Right cardiac atrium (tissue), 5 donors: Measurements from ENCODE around the gene TMEM140. TPM values are rescaled to one million over a fixed set of nuclear protein-coding genes. Genes with fewer than 3 reads are reported as not detected.
"Not testable (repeated sequence)": the region's sequence is repeated elsewhere in the genome, so short reads cannot be mapped to it uniquely, and the experiment has no call there.

ENCODE experiments used
- ATAC-seq, 2 donors: fragments of 200-7000 bp; cut with Tn5 transposase; one replicate each; pipeline versions ENCODE4 v1.8.0 to v1.9.1; 2020; ENCODE audit warnings: moderate library complexity in 2 of 2, mild to moderate bottlenecking in 1 of 2
- DNase-seq, 3 donors: peaks; one replicate each; pipeline ENCODE4 v3.0.0-alpha.2; 2020
- H3K27ac ChIP-seq: one replicate; pipeline ENCODE4 v1.5.1; 2013; ENCODE audit warnings: mild to moderate bottlenecking, low read length, control low read depth, moderate library complexity
- H3K27me3 ChIP-seq: one replicate; pipeline ENCODE4 v1.6.1; 2013; ENCODE audit not compliant: control insufficient read depth, insufficient read depth
- H3K4me1 ChIP-seq: one replicate; pipeline ENCODE4 v1.6.1; 2013; ENCODE audit warnings: low read length; ENCODE audit not compliant: control insufficient read depth, insufficient read depth
- H3K4me3 ChIP-seq: one replicate; pipeline ENCODE4 v1.5.1; 2013; ENCODE audit warnings: low read length, control low read depth
- H3K9me3 ChIP-seq: one replicate; pipeline ENCODE4 v1.6.1; 2013; ENCODE audit warnings: low read length; ENCODE audit not compliant: control insufficient read depth
- WGBS: extraction: QIAGEN DNeasy Blood & Tissue Kit; methylation state at CpG from one replicate; pipeline ENCODE4 v1.1.7; 2013; 5-methylcytosine and 5-hydroxymethylcytosine counted together
- intact Hi-C, 4 donors: fragments of 100-400 bp; cut with DNase I; formaldehyde crosslinking; loops; one replicate each; pipeline versions ENCODE4 v1.11.0 to v1.14.0; 2022 to 2023
- polyA plus RNA-seq: library from polyadenylated mRNA; stranded (reverse); fragments of 200-250 nt; gene quantifications from one replicate; pipeline ENCODE4 v1.2.3, GENCODE V29; 2013
- total RNA-seq, 4 donors: library from RNA; stranded (reverse); fragmentation: NEBNext Ultra II Directional; extraction: Animal tissue kit (Norgen Biotek cat#: 25700); gene quantifications; one replicate each; pipeline ENCODE4 v1.2.1, GENCODE V29; 2021
- donor health status: healthy with polysubstance abuse.
- donor health status: DM: no; HTN: yes; CAD: no.
- donor health status: DM: no; HTN: no; CAD: no.
- donor health status: DM: no; HTN: yes; CAD: no; lungs with severe emphysema.
- donor health status: DM: yes; HTN: yes; CAD: no.

Gene TMEM140
- total and polyA plus RNA-seq, 5 donors, result 6.3 to 13.3 (median 10.1) TPM

GRCh38 chr7:135167365-135167917 lies 19.6 kb downstream of the TMEM140 start:
- WGBS, result 73% methylated on average over 12 of the region's 12 CpGs
- no peaks in the 10 kb centered on the region for H3K9me3 ChIP-seq
- peaks cover 24% of the 10 kb centered on the region for H3K4me1 ChIP-seq
- no peak overlapping the region for H3K4me3 ChIP-seq
- no peak for DNase-seq
- no peaks in the 10 kb centered on the region for H3K27me3 ChIP-seq
- no peak for ATAC-seq
- intact Hi-C loops, result loop anchor here in 3 of 4 donors (5.0 to 10.0 kb wide), 4 partner anchors 173 to 483 kb away; partner anchors contain the start of gene AGBL3 (in 2 of the 3)
- peak overlapping the region; percentile 37 for H3K27ac ChIP-seq

- ATAC-seq, result no peak
- intact Hi-C loops, result loop anchor here in 3 of 4 donors (5.0 to 10.0 kb wide), 4 partner anchors 173 to 483 kb away; partner anchors contain the start of gene AGBL3 (in 2 of the 3)
- WGBS, result 46% methylated on average over 9 of the region's 9 CpGs
- DNase-seq, result peak in 2 of 3 donors; percentile 66 to 72
- H3K9me3 ChIP-seq, result no peaks in the 10 kb centered on the region
- no peaks in the 10 kb centered on the region for H3K27me3 ChIP-seq
- H3K27ac ChIP-seq, result peak overlapping the region; percentile 5
- H3K4me1 ChIP-seq, result peaks cover 24% of the 10 kb centered on the region
- no peak overlapping the region for H3K4me3 ChIP-seq
These were observed 20.1 kb downstream of the TMEM140 start for GRCh38 chr7:135168001-135168400.

- DNase-seq, result no peak
These were observed 20.7 kb downstream of the TMEM140 start for GRCh38 chr7:135168489-135169140.

GRCh38 chr7:135169141-135169963 lies 21.5 kb downstream of the TMEM140 start:
- DNase-seq (peak in 2 of 3 donors; percentile 64 to 69), ATAC-seq (no peak)
- intact Hi-C loops, result loop anchor here in 3 of 4 donors (5.0 to 10.0 kb wide), 4 partner anchors 175 to 485 kb away; partner anchors contain the start of gene AGBL3 (in 2 of the 3)
- H3K27ac ChIP-seq, result peak overlapping the region; percentile 94
- 62% methylated on average over 11 of the region's 11 CpGs for WGBS
- peak overlapping the region; percentile 71 for H3K4me3 ChIP-seq
- H3K27me3 ChIP-seq, result no peaks in the 10 kb centered on the region
- H3K4me1 ChIP-seq, result peaks cover 24% of the 10 kb centered on the region
- H3K9me3 ChIP-seq, result no peaks in the 10 kb centered on the region

More at GRCh38 chr7:135168489-135169140, 20.7 kb downstream of the TMEM140 start:
- no peak overlapping the region for H3K4me3 ChIP-seq
- H3K9me3 ChIP-seq, result no peaks in the 10 kb centered on the region
- WGBS, result 85% methylated on average over 13 of the region's 13 CpGs
- H3K27ac ChIP-seq, result no peak overlapping the region
- ATAC-seq, result no peak
- no peaks in the 10 kb centered on the region for H3K27me3 ChIP-seq
- peaks cover 24% of the 10 kb centered on the region for H3K4me1 ChIP-seq
- intact Hi-C loops, result loop anchor here in 3 of 4 donors (5.0 to 10.0 kb wide), 4 partner anchors 174 to 484 kb away; partner anchors contain the start of gene AGBL3 (in 2 of the 3)

- 3% methylated on average over 17 of the region's 17 CpGs for WGBS
- Histone ChIP-seq H3K27me3 (no peaks in the 10 kb centered on the region), H3K4me1 (peaks cover 21% of the 10 kb centered on the region), H3K27ac (peak overlapping the region; percentile 94), H3K4me3 (peak overlapping the region; percentile 71), H3K9me3 (no peaks in the 10 kb centered on the region)
- DNase-seq (no peak), ATAC-seq (no peak)
- intact Hi-C loops, result loop anchor here in 3 of 4 donors (5.0 to 10.0 kb wide), 4 partner anchors 175 to 485 kb away; partner anchors contain the start of gene AGBL3 (in 2 of the 3)
These were observed 22.0 kb downstream of the TMEM140 start for GRCh38 chr7:135169964-135170273.

- peaks cover 21% of the 10 kb centered on the region for H3K4me1 ChIP-seq
These were observed 22.6 kb downstream of the TMEM140 start, which contains the start of gene CYREN for GRCh38 chr7:135170274-135170997. Gene CYREN, minus strand, starts transcription at chr7:135170707. Its CDS starts 1,785 bp downstream, at chr7:135168922.

GRCh38 chr7:135170998-135171481 lies 23.2 kb downstream of the TMEM140 start:
- H3K4me3 ChIP-seq, result peak overlapping the region; percentile 71
- intact Hi-C loops, H3K9me3 ChIP-seq, DNase-seq, H3K27me3 ChIP-seq, ATAC-seq: not testable (repeated sequence)
- peak overlapping the region; percentile 94 for H3K27ac ChIP-seq
- WGBS, result 23% methylated on average over 12 of the region's 12 CpGs
- H3K4me1 ChIP-seq, result peaks cover 19% of the 10 kb centered on the region

More at GRCh38 chr7:135170274-135170997, 22.6 kb downstream of the TMEM140 start, which contains the start of gene CYREN:
- no peaks in the 10 kb centered on the region for H3K27me3 ChIP-seq
- WGBS, result under 1% methylated on average over 77 of the region's 77 CpGs
- intact Hi-C loops, result no loop called here
- no peaks in the 10 kb centered on the region for H3K9me3 ChIP-seq
- DNase-seq, result peak; percentile 97 to 99 (median 99)
- ATAC-seq, result peak; percentile 96 to 97
- H3K27ac ChIP-seq, result peak within 1 kb of the TSS; percentile 94
- peak within 1 kb of the TSS; percentile 71 for H3K4me3 ChIP-seq

GRCh38 chr7:135171581-135172291 lies 23.9 kb downstream of the TMEM140 start:
- H3K4me3 ChIP-seq, intact Hi-C loops: not testable (repeated sequence)
- H3K4me1 ChIP-seq, result peaks cover 16% of the 10 kb centered on the region

GRCh38 chr7:135173916-135174315 lies 26.0 kb downstream of the TMEM140 start:
- H3K4me1 ChIP-seq, H3K27ac ChIP-seq, H3K4me3 ChIP-seq, ATAC-seq, DNase-seq, H3K9me3 ChIP-seq, H3K27me3 ChIP-seq, intact Hi-C loops: not testable (repeated sequence)
- 78% methylated on average over 4 of the region's 4 CpGs for WGBS

More at GRCh38 chr7:135171581-135172291, 23.9 kb downstream of the TMEM140 start:
- 63% methylated on average over 19 of the region's 19 CpGs for WGBS
- H3K27ac ChIP-seq, result peak overlapping the region; percentile 87
- ATAC-seq (peak in 1 of 2 donors; percentile 54), DNase-seq (peak; percentile 67 to 78 (median 75))
- H3K9me3 ChIP-seq, H3K27me3 ChIP-seq: not testable (repeated sequence)
